ENCODE results near the gene CLDN14.
"Not testable (repeated sequence)": the region's sequence is repeated elsewhere in the genome, so short reads cannot be mapped to it uniquely, and the experiment has no call there.

Gene CLDN14

DNA sequence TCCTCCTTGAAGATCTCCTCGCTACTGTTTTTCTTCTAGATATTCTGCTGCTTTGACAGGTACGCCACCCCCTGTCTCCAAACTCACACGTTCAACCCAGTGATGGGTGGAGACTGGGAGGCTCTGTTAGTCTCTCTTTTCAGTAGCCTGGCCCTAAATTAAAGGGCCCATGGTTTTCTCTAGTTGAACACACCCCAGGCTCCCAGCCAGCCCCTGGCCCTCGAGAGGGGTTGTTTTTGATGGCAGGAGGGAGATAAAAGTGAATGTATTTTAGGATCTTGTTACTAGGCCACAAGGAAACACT, 21.6 kb upstream of the CLDN14 start:
- DNase-seq (ENCODE audit: low spot score), result no peak

DNA sequence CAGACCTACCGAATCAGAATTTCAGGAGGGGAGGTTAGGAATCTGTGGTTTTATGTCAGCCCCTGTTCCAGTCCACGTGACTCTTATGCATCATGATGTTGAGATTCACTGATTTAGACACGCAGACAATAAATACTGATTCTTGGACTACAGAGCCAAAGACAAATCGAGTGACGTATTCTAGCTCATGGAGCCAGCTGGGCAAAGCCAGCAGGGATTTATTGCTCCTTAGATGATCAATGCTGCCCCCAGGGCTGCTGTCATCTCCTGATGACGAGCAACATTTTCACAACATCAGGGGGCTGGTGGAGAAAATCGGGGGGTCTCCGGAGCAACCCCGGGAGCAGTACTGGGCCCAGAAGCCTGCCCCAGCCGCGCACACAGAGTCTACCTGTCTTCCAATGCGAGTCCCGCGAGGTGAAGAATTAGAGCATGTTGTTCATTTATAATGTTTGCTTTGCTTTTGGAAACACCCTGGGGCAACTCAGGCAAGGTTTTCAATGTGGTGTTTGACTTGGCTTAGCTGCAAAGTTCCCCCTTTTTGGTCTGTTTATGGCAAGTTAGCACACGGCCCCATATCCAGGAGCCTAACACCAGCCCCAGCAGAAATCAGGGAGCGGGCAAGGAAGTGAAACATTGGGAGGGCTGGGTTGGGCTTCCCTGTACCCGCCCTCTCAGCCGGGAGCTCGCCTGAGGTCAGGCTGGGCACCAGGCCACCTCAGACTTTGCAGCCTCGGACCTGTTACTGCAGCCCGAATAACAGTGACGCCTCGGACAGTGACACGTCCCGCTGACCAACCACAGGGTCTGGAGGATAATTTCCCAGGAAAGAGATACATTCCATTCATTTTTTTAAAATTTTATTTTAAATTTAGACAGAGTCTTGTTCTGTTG, 19.9 kb upstream of the CLDN14 start:
- DNase-seq (ENCODE audit: low spot score), result no peak

DNA sequence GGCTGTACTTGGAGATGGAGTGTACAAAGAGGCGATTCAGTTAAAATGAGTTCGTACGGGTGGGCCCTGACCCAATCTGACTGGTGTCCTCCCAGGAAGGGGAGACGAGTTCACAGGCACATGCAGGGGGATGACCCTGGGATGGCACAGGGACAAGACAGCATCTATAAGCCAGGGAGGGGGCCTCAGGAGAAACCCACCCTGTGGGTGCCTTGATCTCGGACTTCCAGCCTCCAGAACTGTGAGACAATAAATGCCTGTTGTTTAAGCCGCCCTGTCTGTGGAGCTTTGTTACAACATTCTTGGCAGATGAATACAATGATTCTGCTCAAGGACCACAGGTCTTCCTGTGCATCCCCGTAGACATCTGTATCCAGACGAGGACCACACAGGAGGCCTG, 14.6 kb upstream of the CLDN14 start:
- DNase-seq (ENCODE audit: low spot score), result no peak

DNA sequence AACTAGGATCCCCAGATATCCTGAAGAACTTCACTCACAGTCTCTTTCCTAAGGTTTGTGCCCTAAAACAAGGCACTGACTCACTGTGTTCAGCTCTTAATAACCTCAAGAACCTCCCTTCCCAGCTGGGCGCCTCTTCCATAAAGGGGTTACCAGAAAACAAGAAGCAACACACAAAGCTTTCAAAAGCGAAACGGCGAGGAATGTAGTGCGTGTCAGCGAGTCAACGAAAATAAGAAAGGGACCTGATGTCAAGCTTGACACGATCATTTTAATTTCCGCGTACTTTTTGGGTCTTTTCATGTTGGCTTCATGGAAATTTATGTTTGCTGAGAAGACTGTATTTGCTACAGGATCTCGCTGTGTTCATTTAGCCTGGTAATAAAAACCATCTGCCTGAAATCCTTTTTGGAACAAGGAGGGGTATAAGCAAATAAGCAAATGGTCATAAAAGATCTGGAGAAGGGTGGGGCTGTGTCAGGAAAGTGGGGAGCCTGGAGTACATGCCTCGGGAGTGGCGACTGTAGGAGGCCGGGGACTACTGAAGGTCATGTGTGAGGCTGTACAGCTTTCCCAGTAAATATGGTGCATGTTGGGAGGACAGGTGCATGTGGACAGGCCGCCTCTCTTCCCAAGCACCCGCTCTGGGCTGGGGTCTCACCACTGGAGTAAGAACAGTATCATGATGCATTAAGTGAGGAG, 11.4 kb upstream of the CLDN14 start:
- no peak for DNase-seq (ENCODE audit: low spot score)

DNA sequence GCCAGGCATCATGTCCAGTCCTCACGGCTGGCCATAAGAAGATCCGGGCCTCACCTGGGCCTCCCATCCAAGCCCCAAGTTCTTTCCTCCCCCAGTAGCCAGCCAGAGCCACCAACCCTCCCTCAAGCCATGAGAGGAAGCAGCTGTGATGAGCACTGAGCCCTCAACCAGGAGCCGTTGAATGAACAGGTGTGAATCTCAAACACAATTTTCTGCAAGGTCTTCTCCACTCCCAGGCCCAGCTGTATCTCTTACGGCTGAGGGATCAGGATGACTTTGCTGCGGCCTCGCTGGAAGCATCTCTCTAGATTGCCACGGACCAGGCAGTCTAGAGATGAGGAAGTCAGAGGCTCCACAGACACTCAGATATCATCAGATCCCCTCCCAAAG, 9.8 kb upstream of the CLDN14 start:
- no peak for DNase-seq (ENCODE audit: low spot score)

DNA sequence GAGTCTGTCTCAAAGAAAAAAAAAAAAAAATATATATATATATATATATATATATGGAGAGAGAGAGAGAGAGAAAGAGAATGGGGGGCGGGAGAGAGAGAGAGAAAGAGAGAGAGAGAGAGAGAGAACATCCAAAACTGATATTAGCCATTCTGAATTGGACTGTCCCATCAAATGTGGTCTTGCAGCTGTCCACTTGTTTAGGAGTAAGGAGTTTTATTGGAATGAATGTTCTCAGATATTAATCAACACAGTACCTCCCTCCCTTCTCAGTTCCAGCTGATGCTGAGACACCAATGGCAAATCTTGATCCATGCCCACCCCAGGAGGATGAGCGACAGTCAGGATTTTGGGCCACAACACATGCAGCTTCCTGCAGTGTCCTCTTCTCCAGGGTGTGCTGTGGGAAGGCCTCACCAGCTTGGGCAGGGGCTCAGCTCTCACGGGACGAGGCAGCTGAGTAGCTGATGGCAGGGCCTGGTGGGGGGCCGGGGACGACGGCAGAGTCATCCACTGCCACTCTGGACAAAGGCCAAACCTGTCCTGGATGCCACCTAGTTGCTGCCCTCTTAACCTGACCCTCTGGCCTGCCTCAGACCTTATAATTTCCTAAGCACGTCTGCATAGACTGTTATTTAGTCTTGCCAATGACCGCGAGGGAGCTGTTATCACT, 9.3 kb upstream of the CLDN14 start:
- DNase-seq (ENCODE audit: low spot score), result no peak

DNA sequence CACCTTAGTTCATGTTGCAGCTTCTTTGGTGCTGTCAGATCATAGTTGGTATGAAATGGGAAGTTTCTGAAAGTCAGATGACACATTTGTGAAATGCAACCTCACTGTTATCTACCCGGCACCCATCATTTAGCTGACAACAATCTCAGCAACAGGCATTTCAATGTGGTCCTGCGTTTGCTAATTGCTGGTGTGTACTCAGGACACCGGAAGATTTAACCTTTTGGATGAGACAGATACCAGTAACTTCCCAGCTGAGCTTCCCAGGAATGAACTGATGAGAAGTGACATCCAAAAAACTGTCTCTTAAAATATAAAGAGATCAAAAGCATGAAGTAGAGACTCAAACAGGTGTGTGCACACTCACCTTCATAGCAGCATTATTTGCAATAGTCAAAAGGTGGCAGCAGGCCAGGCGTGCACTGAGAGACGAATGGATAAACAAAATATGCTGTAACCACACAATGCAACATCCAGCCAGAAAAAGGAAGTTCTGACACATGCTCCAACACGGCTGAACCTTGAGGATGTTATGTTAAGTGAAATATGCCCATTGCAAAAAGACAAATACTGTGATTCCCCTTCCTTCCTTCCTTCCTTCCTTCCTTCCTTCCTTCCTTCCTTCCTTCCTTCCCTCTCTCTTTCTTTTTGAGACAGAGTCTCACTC, 7.9 kb upstream of the CLDN14 start:
- no peak for DNase-seq (ENCODE audit: low spot score)

DNA sequence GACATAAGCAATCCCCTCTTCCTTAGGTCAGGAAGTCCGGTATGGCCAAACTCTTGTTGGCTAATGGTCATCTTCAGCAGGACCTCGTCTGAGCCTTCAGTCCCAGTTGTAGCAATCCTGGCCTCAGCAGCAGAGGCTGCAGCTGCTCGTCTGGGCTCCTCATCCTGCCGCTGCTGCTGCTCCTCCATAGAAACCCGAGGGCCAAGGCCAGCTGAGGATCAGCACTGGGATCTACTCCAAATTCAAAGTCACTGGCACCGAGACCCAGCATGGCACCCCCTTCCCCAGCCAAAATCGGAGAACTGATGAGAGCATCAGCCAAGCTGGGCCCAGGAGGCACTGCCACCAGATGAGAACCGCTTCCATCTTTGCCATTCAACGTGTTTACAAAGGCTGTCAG, 6.3 kb upstream of the CLDN14 start:
- no peak for DNase-seq (ENCODE audit: low spot score)

DNA sequence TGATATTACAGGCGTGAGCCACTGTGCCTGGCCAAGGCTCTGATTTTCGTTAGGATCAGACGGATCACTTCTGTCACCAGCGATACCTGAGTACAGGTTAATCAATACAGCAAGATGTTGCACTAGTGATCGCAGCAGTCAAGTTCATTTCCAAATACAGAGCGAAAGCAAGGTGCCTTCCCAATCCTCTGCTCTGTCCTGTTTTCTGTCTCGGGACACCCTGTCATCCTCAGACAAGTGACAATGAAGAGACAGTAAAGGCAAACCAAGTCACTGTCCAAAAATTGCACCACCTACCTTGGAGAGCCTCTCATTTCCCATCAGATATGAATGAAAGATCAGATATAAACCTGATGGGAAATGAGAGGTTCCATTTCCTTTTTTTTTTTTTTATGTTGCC, 5.6 kb upstream of the CLDN14 start:
- no peak for DNase-seq (ENCODE audit: low spot score)

DNA sequence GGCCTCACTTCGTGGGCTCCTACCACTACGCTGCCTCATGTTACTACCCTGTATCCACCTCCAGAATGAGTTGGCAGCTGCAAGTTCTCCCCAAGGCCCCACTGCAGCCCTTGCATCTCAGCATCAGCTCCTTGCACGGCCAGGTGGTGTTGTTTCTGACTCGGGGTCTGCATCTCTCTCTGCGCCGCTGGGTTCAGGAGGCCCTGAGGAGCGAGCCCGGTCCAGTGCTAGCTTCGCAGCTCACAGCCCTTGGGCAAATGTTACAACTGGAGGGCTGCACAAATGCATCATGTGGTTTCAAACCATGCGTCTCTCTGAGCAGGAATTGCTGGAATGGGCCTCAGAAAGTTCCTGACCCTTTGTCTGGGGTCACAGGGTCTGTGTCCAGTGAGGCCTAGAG, 3.2 kb upstream of the CLDN14 start:
- DNase-seq (ENCODE audit: low spot score), result no peak

DNA sequence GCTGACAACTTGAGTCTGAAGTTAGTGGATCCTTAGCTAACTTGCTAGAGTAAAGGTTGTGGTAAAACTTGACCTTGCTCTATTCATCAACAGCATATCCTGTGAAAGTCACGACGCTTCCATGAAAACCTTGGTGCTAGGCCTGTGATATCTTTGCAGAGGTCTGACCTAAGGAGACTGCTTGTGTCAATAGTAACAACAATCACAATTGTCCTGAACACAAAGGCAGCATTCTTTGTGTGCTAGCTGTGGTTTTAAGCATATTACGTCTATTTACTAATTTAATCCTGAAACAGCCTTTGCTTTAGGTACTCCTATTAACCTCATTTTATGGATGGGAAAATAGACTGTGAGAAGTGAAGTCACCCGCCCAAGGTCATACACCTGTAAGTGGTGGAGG, 2.8 kb upstream of the CLDN14 start:
- DNase-seq (ENCODE audit: low spot score), result no peak

DNA sequence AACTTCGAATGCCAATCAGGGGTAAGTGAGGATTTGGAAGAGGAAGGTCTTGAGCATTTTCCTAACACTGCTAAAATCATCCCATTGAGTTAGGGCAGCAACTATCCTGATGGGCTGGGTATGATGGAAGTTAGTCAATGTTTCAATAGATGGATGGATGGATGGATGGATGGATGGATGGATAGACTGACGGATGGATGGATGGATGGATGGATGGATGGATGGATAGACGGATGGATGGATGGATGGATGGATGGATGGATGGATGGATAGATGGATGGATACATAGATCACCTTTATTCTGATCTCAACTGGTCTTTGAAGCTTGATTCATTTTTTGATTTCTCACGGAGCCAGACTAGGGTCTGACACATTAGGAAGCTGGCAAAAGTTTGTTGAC, 2.3 kb upstream of the CLDN14 start:
- DNase-seq (ENCODE audit: low spot score), result no peak

DNA sequence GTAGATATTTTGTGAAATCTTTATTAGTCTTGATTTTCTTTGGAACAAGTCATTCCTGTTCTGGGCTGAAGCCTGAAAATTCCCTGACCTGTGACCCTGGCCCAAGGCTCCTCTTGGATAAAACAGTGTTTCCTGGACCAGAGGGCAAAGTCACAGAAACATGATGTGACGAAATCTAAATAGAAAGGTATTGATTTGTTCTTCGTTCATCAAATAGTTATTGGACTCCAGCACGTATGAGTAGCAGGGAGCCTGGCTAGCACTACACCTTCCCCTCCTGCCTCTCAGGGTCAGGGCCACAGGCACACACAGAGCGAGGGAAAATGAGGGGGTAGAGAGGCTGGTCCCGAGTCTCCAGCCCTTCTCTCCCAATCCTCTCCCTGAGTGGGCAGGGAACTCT, 1.7 kb upstream of the CLDN14 start:
- no peak for DNase-seq (ENCODE audit: low spot score)

DNA sequence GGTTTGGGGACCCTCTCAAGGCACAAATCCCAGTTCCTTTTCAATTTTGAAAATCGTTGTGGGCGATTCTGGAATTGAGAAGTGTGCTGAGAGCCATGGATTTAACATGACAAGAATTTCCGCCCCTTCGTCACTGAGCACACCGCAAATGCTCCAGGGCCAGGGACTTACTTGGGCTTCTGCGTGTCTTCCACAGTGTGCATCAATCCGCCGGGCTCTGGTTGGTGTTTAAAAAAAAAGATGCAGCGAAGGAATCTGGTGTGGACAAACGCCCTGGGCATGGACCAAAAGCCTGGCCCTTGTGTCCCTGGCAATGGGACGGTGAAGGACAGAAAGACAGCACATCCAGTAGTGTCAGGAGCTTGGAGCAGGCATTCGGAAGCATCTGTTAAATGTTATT, 696 bp upstream of the CLDN14 start:
- no peak for DNase-seq (ENCODE audit: low spot score)

DNA sequence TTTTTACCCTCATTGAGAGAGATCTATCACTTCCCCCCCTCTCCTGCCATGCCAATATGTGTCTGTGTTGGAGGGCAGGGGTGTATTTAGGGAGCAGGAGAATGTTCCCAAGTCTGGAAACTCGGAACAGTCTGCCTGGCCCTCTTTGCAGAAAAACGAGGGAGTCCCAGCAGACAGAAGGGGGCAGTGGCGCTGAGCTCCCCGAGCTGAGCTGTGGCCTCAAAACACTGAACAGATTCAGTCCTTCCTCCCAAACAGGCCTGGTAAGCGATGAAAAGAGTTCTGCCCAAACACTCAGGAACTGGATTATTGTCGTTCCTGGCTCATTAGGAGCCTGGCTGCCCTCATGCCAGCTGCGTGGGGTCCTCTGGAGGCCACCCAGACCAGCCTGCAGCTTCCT, 981 bp downstream of the CLDN14 start:
- DNase-seq (ENCODE audit: low spot score), result no peak

DNA sequence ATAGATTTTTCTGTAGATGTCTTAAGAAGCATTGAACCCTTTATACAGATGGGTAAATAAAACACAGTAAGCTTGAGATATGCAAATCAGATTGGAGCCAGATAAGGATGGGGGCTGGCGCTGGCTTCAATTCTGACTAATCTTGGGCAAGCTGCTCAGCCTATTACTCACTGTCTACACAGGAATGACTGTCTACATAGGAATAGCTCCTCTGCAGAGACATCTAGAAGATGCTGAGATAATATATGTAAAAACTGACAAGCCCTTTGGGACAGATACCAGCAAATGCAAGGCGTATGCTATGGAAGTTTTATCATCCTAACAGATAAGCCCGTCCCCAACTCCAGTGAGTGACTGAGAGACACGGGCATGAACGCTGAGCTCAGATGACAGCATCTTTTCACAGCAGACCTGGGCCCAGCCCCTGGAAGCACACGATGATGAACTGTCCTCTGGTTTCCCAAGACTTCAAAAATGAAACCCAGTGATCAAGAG, 1.7 kb downstream of the CLDN14 start:
- DNase-seq (ENCODE audit: low spot score), result peak; percentile 81

DNA sequence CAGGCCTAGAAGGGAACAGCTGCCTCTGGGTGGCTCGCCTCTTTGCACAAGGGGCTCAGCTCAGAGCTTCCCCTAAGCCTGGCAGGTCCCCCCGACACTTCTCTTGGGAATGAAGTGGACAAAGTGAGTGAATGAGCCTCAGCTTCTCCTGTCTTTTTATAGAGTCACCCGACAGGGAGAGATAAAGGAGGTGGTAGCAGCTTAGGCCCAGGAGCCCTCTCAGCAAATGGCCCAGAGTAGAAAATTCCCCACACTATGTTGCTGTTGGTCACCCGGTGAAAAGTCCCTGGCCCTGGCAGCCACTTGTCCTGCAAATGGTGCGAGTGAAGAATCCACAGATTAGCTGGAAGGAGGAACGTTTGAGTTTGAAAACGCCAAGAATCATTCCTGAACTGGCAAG, 2.4 kb downstream of the CLDN14 start:
- DNase-seq (ENCODE audit: low spot score), result no peak

DNA sequence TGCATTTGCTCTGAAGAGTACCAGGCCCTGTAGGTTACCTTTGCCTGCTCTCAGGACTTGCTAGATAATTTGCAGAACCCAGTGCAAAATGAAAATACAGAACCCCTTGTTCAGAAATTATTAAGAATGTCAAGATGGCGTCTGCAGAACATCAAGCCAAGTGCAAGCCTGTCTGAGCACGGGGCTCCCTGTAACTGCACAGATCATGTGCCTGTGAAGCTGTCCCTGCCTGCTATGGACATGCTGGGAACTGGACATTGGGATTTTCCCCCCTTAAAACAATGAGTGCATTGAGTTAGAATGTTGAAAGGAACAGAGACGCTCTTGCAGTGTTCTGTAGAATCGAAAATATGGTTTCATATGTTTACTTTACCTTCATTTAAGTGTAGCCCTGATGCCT, 2.9 kb downstream of the CLDN14 start:
- DNase-seq (ENCODE audit: low spot score), result no peak

DNA sequence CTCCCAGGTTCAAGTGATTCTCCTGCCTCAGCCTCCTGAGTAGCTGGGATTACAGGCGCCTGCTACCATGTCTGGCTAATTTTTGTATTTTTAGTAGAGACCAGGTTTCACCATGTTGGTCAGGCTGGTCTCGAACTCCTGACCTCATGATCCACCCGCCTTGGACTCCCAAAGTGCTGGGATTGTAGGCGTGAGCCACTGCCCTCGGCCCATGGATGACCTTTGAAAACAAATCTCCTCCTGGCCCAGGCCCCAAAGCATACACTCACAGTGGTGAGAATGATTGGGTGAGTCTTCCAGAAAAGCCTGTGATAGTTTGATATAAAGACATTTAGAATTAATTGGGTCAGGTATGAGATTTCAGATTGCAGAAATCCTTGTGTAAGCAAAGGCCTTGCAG, 3.4 kb downstream of the CLDN14 start:
- not testable (repeated sequence) for DNase-seq (ENCODE audit: low spot score)

DNA sequence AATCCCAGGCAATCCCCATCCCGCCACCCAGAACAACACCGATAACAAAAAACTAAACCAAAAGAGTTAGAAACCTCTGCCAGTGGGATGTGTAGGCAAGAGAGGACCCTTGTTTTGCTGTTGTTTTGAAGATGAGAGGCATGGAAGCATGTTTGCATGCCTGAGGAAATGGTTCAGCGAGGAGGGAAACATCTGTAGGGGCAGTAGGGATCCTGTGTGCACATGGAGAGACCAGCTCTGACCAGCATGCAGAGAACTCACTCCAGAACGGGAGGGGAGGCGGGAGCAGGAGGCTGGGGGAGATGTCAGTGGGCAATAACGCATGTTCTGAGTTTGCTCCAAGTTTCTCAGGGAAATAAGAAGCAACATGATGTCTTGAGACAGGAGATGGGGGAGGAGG, 5.3 kb downstream of the CLDN14 start:
- no peak for DNase-seq (ENCODE audit: low spot score)

DNA sequence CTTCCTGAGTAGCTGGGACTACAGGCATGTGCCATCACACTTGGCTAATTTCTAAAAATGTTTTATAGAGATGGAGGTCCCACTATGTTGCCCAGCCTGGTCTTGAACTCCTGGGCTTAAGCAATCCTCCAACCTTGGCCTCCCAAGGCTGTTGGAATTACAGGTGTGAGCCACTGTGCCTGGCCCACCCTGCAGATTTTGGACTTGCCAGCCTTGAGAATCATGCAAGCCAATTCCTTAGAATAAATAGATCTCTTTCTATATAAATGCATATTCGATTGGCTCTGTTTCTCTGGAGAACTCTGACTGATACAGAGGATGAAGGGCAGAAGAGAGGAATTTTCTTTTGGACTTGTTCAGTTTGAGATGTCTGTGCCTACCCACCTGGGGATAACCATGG, 6.7 kb downstream of the CLDN14 start:
- DNase-seq (ENCODE audit: low spot score), result no peak

DNA sequence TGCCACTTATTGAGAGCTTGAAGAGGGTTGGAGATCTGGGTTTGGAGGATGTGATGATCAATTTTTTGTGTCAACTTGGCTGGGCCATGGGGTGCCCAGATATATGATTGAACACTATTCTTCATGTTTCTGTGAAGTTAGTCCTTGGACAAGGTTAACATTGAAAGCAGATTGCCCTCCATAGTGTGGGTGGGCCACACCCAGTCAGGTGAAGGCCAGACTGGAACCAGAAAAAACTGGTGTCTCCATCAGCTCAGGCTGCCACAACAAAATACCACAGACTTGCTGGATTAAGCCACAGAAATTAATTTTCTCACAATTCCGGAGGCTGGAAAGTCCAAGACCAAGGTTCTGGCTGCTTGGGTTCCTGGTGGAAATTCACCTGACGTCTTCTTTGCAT, 7.5 kb downstream of the CLDN14 start:
- DNase-seq (ENCODE audit: low spot score), result no peak

DNA sequence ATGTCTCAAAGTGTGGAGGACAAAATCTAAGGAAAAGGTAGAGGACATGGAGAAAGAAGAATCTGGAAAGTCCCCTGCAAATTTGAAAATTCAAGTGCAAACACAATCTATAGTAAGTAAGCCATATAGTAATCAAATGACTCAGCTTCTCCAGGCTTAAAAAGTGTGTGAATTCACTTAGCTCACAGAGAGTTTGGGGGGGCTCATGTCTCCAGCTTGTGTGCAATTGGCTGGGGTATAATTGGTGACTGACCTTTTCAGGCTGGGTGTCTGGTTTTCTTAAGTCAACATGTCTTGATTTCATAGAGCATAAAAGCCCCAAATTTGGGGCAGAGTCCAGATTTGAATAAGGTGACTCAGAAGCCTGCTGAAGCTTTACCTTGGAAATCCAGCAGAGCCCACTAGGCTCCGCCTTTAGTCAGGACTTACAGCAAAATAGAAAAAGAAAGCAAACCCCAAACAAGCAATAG, 8.6 kb downstream of the CLDN14 start:
- DNase-seq (ENCODE audit: low spot score), result no peak
